ENCODE data around the gene VSIR.

GRCh38 chr10:71752391-71753090 is 20.8 kb downstream of the VSIR start:
- TF ChIP-seq, protein P1, sequence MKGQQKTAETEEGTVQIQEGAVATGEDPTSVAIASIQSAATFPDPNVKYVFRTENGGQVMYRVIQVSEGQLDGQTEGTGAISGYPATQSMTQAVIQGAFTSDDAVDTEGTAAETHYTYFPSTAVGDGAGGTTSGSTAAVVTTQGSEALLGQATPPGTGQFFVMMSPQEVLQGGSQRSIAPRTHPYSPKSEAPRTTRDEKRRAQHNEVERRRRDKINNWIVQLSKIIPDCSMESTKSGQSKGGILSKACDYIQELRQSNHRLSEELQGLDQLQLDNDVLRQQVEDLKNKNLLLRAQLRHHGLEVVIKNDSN (IDR thresholded peaks at IDR 0.05) = no peak
- TF ChIP-seq ZBTB7A (IDR thresholded peaks at IDR 0.05; ENCODE audit: low read depth) = no peak
- no peak for TF ChIP-seq EGR1 (IDR thresholded peaks at IDR 0.05)
- no peak for TF ChIP-seq REST (IDR thresholded peaks at IDR 0.05; ENCODE audit: low read depth)
- TF ChIP-seq CEBPB (IDR thresholded peaks at IDR 0.05) = no peak
- TF ChIP-seq RAD21 (IDR thresholded peaks at IDR 0.05; ENCODE audit: low read depth) = no peak
- no peak for TF ChIP-seq TAF1 (IDR thresholded peaks at IDR 0.05; ENCODE audit: low read depth)
- no peak for TF ChIP-seq YY1 (IDR thresholded peaks at IDR 0.05; ENCODE audit: low read depth)
- TF ChIP-seq CREB1 (IDR thresholded peaks at IDR 0.05; ENCODE audit: low read depth) = no peak
- no peak for TF ChIP-seq TEAD4 (IDR thresholded peaks at IDR 0.05)
- TF ChIP-seq FOXM1 (IDR thresholded peaks at IDR 0.05; ENCODE audit: borderline replicate concordance, low read depth) = no peak

Measured in Ishikawa (cell line).